Left cardiac atrium (tissue), 4 donors: ENCODE results near the gene KAZN. TPM values are rescaled to one million over a fixed set of nuclear protein-coding genes. Genes with fewer than 3 reads are reported as not detected.
A peak's percentile ranks its signal among the peaks of the same experiment; 100 is the strongest.

ENCODE experiments used
- ATAC-seq, 2 donors: fragments of 200-7000 bp; cut with Tn5 transposase; one replicate each; pipeline ENCODE4 v1.9.1; 2020; ENCODE audit warnings: mild to moderate bottlenecking in 2 of 2, moderate library complexity in 2 of 2
- DNase-seq: peaks from one replicate; pipeline ENCODE4 v3.0.0-alpha.2; 2020
- intact Hi-C, 2 donors: fragments of 100-400 bp; cut with DNase I; formaldehyde crosslinking; loops; one replicate each; pipeline versions ENCODE4 v1.14.1 to v1.15.1; 2022 to 2023
- total RNA-seq, 2 donors: library from RNA; stranded (reverse); fragmentation: NEBNext Ultra II Directional; extraction: Animal tissue kit (Norgen Biotek cat#: 25700); gene quantifications; one replicate each; pipeline ENCODE4 v1.2.1, GENCODE V29; 2021
- donor health status: DM: no; HTN: yes; CAD: no.
- donor health status: DM: no; HTN: yes; CAD: no; lungs with severe emphysema.
- donor health status: DM: yes; HTN: yes; CAD: no.
- donor health status: Dilated cardiomyopathy.

The KAZN gene
- total RNA-seq, 2 donors from 2014 or later: 12.6 to 15.7 TPM

GRCh38 chr1:14608308-14608707 is 9.8 kb downstream of the KAZN start:
- intact Hi-C loops: no loop called here
- no peak for ATAC-seq
- DNase-seq: no peak

- intact Hi-C loops: no loop called here
- ATAC-seq (no peak), DNase-seq (no peak)
Observed at GRCh38 chr1:14610761-14611160, 12.3 kb downstream of the KAZN start.

- ATAC-seq: no peak
- intact Hi-C loops: no loop called here
Observed at GRCh38 chr1:14611792-14612191, 13.3 kb downstream of the KAZN start.

GRCh38 chr1:14612256-14612655 is 13.8 kb downstream of the KAZN start:
- intact Hi-C loops: no loop called here
- ATAC-seq: no peak
- no peak for DNase-seq

More at GRCh38 chr1:14611792-14612191, 13.3 kb downstream of the KAZN start:
- DNase-seq: no peak

- DNase-seq (no peak), ATAC-seq (no peak)
- intact Hi-C loops: no loop called here
Observed at GRCh38 chr1:14613926-14614325, 15.4 kb downstream of the KAZN start.

GRCh38 chr1:14614341-14614740 is 15.9 kb downstream of the KAZN start:
- intact Hi-C loops: no loop called here
- ATAC-seq (no peak), DNase-seq (no peak)

GRCh38 chr1:14615549-14616218 is 17.2 kb downstream of the KAZN start:
- DNase-seq (no peak), ATAC-seq (no peak)
- intact Hi-C loops: no loop called here

- intact Hi-C loops: no loop called here
Observed at GRCh38 chr1:14616632-14617396, 18.3 kb downstream of the KAZN start.

GRCh38 chr1:14617791-14618190 is 19.3 kb downstream of the KAZN start:
- no peak for ATAC-seq
- intact Hi-C loops: no loop called here
- DNase-seq: no peak

More at GRCh38 chr1:14616632-14617396, 18.3 kb downstream of the KAZN start:
- ATAC-seq (no peak), DNase-seq (no peak)

- intact Hi-C loops: no loop called here
- no peak for DNase-seq
- no peak for ATAC-seq
Observed at GRCh38 chr1:14620941-14621340, 22.5 kb downstream of the KAZN start.

- DNase-seq: no peak
- no peak for ATAC-seq
- intact Hi-C loops: no loop called here
Observed at GRCh38 chr1:14623090-14623489, 24.6 kb downstream of the KAZN start.

GRCh38 chr1:14624941-14625340 is 26.5 kb downstream of the KAZN start:
- intact Hi-C loops: no loop called here
- ATAC-seq (no peak), DNase-seq (no peak)

GRCh38 chr1:14625572-14625971 is 27.1 kb downstream of the KAZN start:
- intact Hi-C loops: no loop called here
- DNase-seq (no peak), ATAC-seq (no peak)

GRCh38 chr1:14625996-14626395 is 27.5 kb downstream of the KAZN start:
- no peak for DNase-seq
- intact Hi-C loops: no loop called here

GRCh38 chr1:14626869-14627607 is 28.6 kb downstream of the KAZN start:
- ATAC-seq (peak in 1 of 2 donors; percentile 94), DNase-seq (peak; percentile 33)
- intact Hi-C loops: no loop called here

More at GRCh38 chr1:14625996-14626395, 27.5 kb downstream of the KAZN start:
- no peak for ATAC-seq

GRCh38 chr1:14627608-14628489 is 29.4 kb downstream of the KAZN start:
- intact Hi-C loops: no loop called here
- ATAC-seq (peak; percentile 17 to 34), DNase-seq (no peak)

- ATAC-seq (no peak), DNase-seq (no peak)
- intact Hi-C loops: no loop called here
Observed at GRCh38 chr1:14629363-14630014, 31.0 kb downstream of the KAZN start.

GRCh38 chr1:14630986-14631385 is 32.5 kb downstream of the KAZN start:
- intact Hi-C loops: no loop called here
- no peak for ATAC-seq
- DNase-seq: no peak

- intact Hi-C loops: no loop called here
- ATAC-seq: no peak
- no peak for DNase-seq
Observed at GRCh38 chr1:14631421-14631820, 32.9 kb downstream of the KAZN start.
